ENCODE measurements around the gene VPS8.

VPS8 gene

GRCh38 chr3:184811999-184812661 lies at the start of gene VPS8:
TSS of gene VPS8 (plus strand) at chr3:184812166. CDS start at chr3:184824633, 12,467 bp downstream.
- peak within 1 kb of the TSS; percentile 97 for H3K4me3 ChIP-seq (ENCODE audit: low read length)

GRCh38 chr3:184764191-184764590 lies 47.8 kb upstream of the VPS8 start:
- H3K9me3 ChIP-seq (ENCODE audit: control insufficient read depth, low read length), result no peaks in the 10 kb centered on the region
- no peaks in the 10 kb centered on the region for H3K36me3 ChIP-seq (ENCODE audit: control insufficient read depth, insufficient read depth, low read length, severe bottlenecking)
- peaks cover 14% of the 10 kb centered on the region for H3K4me1 ChIP-seq (ENCODE audit: control insufficient read depth, insufficient read depth, low read length)
- H3K27me3 ChIP-seq (replicated peaks; ENCODE audit: control insufficient read depth, insufficient read depth, low read length), result no peaks in the 10 kb centered on the region
- H3K4me3 ChIP-seq (ENCODE audit: low read length), result no peak overlapping the region
- DNase-seq (ENCODE audit: low read depth), result no peak
- no peak overlapping the region for H3K9ac ChIP-seq (ENCODE audit: low read length)

More at GRCh38 chr3:184811999-184812661, at the start of gene VPS8:
- peak; percentile 99 for DNase-seq (ENCODE audit: low read depth)
- no peaks in the 10 kb centered on the region for H3K27me3 ChIP-seq (replicated peaks; ENCODE audit: control insufficient read depth, insufficient read depth, low read length)
- H3K9me3 ChIP-seq (ENCODE audit: control insufficient read depth, low read length), result no peaks in the 10 kb centered on the region
- peaks cover 4% of the 10 kb centered on the region for H3K4me1 ChIP-seq (ENCODE audit: control insufficient read depth, insufficient read depth, low read length)
- H3K36me3 ChIP-seq (ENCODE audit: control insufficient read depth, insufficient read depth, low read length, severe bottlenecking), result no peaks in the 10 kb centered on the region
- H3K9ac ChIP-seq (ENCODE audit: low read length), result peak within 1 kb of the TSS; percentile 92

GRCh38 chr3:184765047-184765729 lies 46.8 kb upstream of the VPS8 start:
- H3K4me3 ChIP-seq (ENCODE audit: low read length), result no peak overlapping the region
- DNase-seq (ENCODE audit: low read depth), result no peak
- H3K9ac ChIP-seq (ENCODE audit: low read length), result no peak overlapping the region
- H3K36me3 ChIP-seq (ENCODE audit: control insufficient read depth, insufficient read depth, low read length, severe bottlenecking), result no peaks in the 10 kb centered on the region
- no peaks in the 10 kb centered on the region for H3K9me3 ChIP-seq (ENCODE audit: control insufficient read depth, low read length)
- H3K27me3 ChIP-seq (replicated peaks; ENCODE audit: control insufficient read depth, insufficient read depth, low read length), result no peaks in the 10 kb centered on the region
- peaks cover 14% of the 10 kb centered on the region for H3K4me1 ChIP-seq (ENCODE audit: control insufficient read depth, insufficient read depth, low read length)

GRCh38 chr3:184765730-184766074 lies 46.3 kb upstream of the VPS8 start:
- Histone ChIP-seq H3K9me3 (ENCODE audit: control insufficient read depth, low read length) (no peaks in the 10 kb centered on the region), H3K4me3 (ENCODE audit: low read length) (no peak overlapping the region), H3K27me3 (replicated peaks; ENCODE audit: control insufficient read depth, insufficient read depth, low read length) (no peaks in the 10 kb centered on the region), H3K9ac (ENCODE audit: low read length) (no peak overlapping the region), H3K4me1 (ENCODE audit: control insufficient read depth, insufficient read depth, low read length) (peaks cover 10% of the 10 kb centered on the region), H3K36me3 (ENCODE audit: control insufficient read depth, insufficient read depth, low read length, severe bottlenecking) (no peaks in the 10 kb centered on the region)
- DNase-seq (ENCODE audit: low read depth), result no peak

GRCh38 chr3:184766555-184767261 lies 45.3 kb upstream of the VPS8 start:
- no peaks in the 10 kb centered on the region for H3K36me3 ChIP-seq (ENCODE audit: control insufficient read depth, insufficient read depth, low read length, severe bottlenecking)
- H3K9me3 ChIP-seq (ENCODE audit: control insufficient read depth, low read length), result no peaks in the 10 kb centered on the region
- no peaks in the 10 kb centered on the region for H3K4me1 ChIP-seq (ENCODE audit: control insufficient read depth, insufficient read depth, low read length)
- H3K9ac ChIP-seq (ENCODE audit: low read length), result no peak overlapping the region
- DNase-seq (ENCODE audit: low read depth), result no peak
- no peak overlapping the region for H3K4me3 ChIP-seq (ENCODE audit: low read length)
- H3K27me3 ChIP-seq (replicated peaks; ENCODE audit: control insufficient read depth, insufficient read depth, low read length), result no peaks in the 10 kb centered on the region

- no peaks in the 10 kb centered on the region for H3K4me1 ChIP-seq (ENCODE audit: control insufficient read depth, insufficient read depth, low read length)
- H3K4me3 ChIP-seq (ENCODE audit: low read length), result no peak overlapping the region
- H3K9ac ChIP-seq (ENCODE audit: low read length), result no peak overlapping the region
- no peaks in the 10 kb centered on the region for H3K36me3 ChIP-seq (ENCODE audit: control insufficient read depth, insufficient read depth, low read length, severe bottlenecking)
- no peak for DNase-seq (ENCODE audit: low read depth)
- H3K27me3 ChIP-seq (replicated peaks; ENCODE audit: control insufficient read depth, insufficient read depth, low read length), result no peaks in the 10 kb centered on the region
- no peaks in the 10 kb centered on the region for H3K9me3 ChIP-seq (ENCODE audit: control insufficient read depth, low read length)
Observed at GRCh38 chr3:184767377-184767776, 44.6 kb upstream of the VPS8 start.

- Histone ChIP-seq H3K4me1 (ENCODE audit: control insufficient read depth, insufficient read depth, low read length) (peaks cover 7% of the 10 kb centered on the region), H3K9me3 (ENCODE audit: control insufficient read depth, low read length) (no peaks in the 10 kb centered on the region), H3K4me3 (ENCODE audit: low read length) (no peak overlapping the region), H3K36me3 (ENCODE audit: control insufficient read depth, insufficient read depth, low read length, severe bottlenecking) (no peaks in the 10 kb centered on the region), H3K9ac (ENCODE audit: low read length) (no peak overlapping the region), H3K27me3 (replicated peaks; ENCODE audit: control insufficient read depth, insufficient read depth, low read length) (no peaks in the 10 kb centered on the region)
- no peak for DNase-seq (ENCODE audit: low read depth)
Observed at GRCh38 chr3:184769382-184770170, 42.4 kb upstream of the VPS8 start.

- no peak for DNase-seq (ENCODE audit: low read depth)
- Histone ChIP-seq H3K9ac (ENCODE audit: low read length) (no peak overlapping the region), H3K4me1 (ENCODE audit: control insufficient read depth, insufficient read depth, low read length) (peaks cover 7% of the 10 kb centered on the region), H3K9me3 (ENCODE audit: control insufficient read depth, low read length) (no peaks in the 10 kb centered on the region), H3K36me3 (ENCODE audit: control insufficient read depth, insufficient read depth, low read length, severe bottlenecking) (no peaks in the 10 kb centered on the region), H3K27me3 (replicated peaks; ENCODE audit: control insufficient read depth, insufficient read depth, low read length) (no peaks in the 10 kb centered on the region), H3K4me3 (ENCODE audit: low read length) (no peak overlapping the region)
Observed at GRCh38 chr3:184770541-184770940, 41.4 kb upstream of the VPS8 start.

- Histone ChIP-seq H3K27me3 (replicated peaks; ENCODE audit: control insufficient read depth, insufficient read depth, low read length) (no peaks in the 10 kb centered on the region), H3K4me1 (ENCODE audit: control insufficient read depth, insufficient read depth, low read length) (peaks cover 7% of the 10 kb centered on the region), H3K9me3 (ENCODE audit: control insufficient read depth, low read length) (no peaks in the 10 kb centered on the region), H3K4me3 (ENCODE audit: low read length) (no peak overlapping the region), H3K36me3 (ENCODE audit: control insufficient read depth, insufficient read depth, low read length, severe bottlenecking) (no peaks in the 10 kb centered on the region), H3K9ac (ENCODE audit: low read length) (no peak overlapping the region)
- DNase-seq (ENCODE audit: low read depth), result no peak
Observed at GRCh38 chr3:184771301-184772127, 40.5 kb upstream of the VPS8 start.

- no peaks in the 10 kb centered on the region for H3K27me3 ChIP-seq (replicated peaks; ENCODE audit: control insufficient read depth, insufficient read depth, low read length)
- no peak overlapping the region for H3K9ac ChIP-seq (ENCODE audit: low read length)
- H3K36me3 ChIP-seq (ENCODE audit: control insufficient read depth, insufficient read depth, low read length, severe bottlenecking), result no peaks in the 10 kb centered on the region
- no peaks in the 10 kb centered on the region for H3K9me3 ChIP-seq (ENCODE audit: control insufficient read depth, low read length)
- H3K4me3 ChIP-seq (ENCODE audit: low read length), result no peak overlapping the region
- peaks cover 7% of the 10 kb centered on the region for H3K4me1 ChIP-seq (ENCODE audit: control insufficient read depth, insufficient read depth, low read length)
- no peak for DNase-seq (ENCODE audit: low read depth)
Observed at GRCh38 chr3:184772667-184773272, 39.2 kb upstream of the VPS8 start.
